HEK293 (cell line): ENCODE data around the gene CD40.
A peak's percentile ranks its signal among the peaks of the same experiment; 100 is the strongest.

Experiments
- BCL6B ChIP-seq: fragments of 450-650 bp; formaldehyde crosslinking; IDR thresholded peaks from 2 replicates; pipeline ENCODE4 v1.5.1; 2017; ENCODE audit warnings: missing biosample characterization, missing genetic modification characterization
- EGR2 ChIP-seq: fragments of 450-650 bp; formaldehyde crosslinking; IDR thresholded peaks from 2 replicates; pipeline ENCODE4 v1.5.1; 2016; ENCODE audit warnings: low read depth, missing biosample characterization, missing genetic modification characterization
- KLF8 ChIP-seq: fragments of 450-650 bp; formaldehyde crosslinking; IDR thresholded peaks from 2 replicates; pipeline ENCODE4 v1.5.1; 2016; ENCODE audit warnings: missing biosample characterization, missing genetic modification characterization
- OVOL3 ChIP-seq: fragments of 450-650 bp; formaldehyde crosslinking; IDR thresholded peaks from 2 replicates; pipeline ENCODE4 v1.5.1; 2016; ENCODE audit warnings: missing biosample characterization, missing genetic modification characterization
- SCRT1 ChIP-seq: fragments of 450-650 bp; formaldehyde crosslinking; IDR thresholded peaks from 2 replicates; pipeline ENCODE4 v1.5.1; 2016; ENCODE audit warnings: missing biosample characterization, missing genetic modification characterization, borderline replicate concordance
- SP3 ChIP-seq: fragments of 450-650 bp; formaldehyde crosslinking; IDR thresholded peaks from 2 replicates; pipeline ENCODE4 v1.5.1; 2016; ENCODE audit warnings: missing biosample characterization, missing genetic modification characterization
- ZBTB1 ChIP-seq: fragments of 450-650 bp; formaldehyde crosslinking; IDR thresholded peaks from 2 replicates; pipeline ENCODE4 v1.5.1; 2016; ENCODE audit warnings: missing biosample characterization, missing genetic modification characterization
- ZBTB7A ChIP-seq: fragments of 450-650 bp; formaldehyde crosslinking; IDR thresholded peaks from 2 replicates; pipeline ENCODE4 v1.5.1; 2016; ENCODE audit warnings: low read depth, missing biosample characterization, missing genetic modification characterization
- ZEB2 ChIP-seq: fragments of 450-650 bp; formaldehyde crosslinking; IDR thresholded peaks from 2 replicates; pipeline ENCODE4 v1.5.1; 2016; ENCODE audit warnings: missing biosample characterization, missing genetic modification characterization
- ZNF138 ChIP-seq: fragments of 450-650 bp; formaldehyde crosslinking; IDR thresholded peaks from 2 replicates; pipeline ENCODE4 v1.5.1; 2016; ENCODE audit warnings: missing biosample characterization, missing genetic modification characterization, borderline replicate concordance
- ZNF24 ChIP-seq: fragments of 450-650 bp; formaldehyde crosslinking; IDR thresholded peaks from 2 replicates; pipeline ENCODE4 v1.5.1; 2016; ENCODE audit warnings: missing biosample characterization, missing genetic modification characterization
- ZNF248 ChIP-seq: fragments of 450-650 bp; formaldehyde crosslinking; IDR thresholded peaks from 2 replicates; pipeline ENCODE4 v1.5.1; 2017; ENCODE audit warnings: missing biosample characterization, missing genetic modification characterization
- ZNF324 ChIP-seq: fragments of 450-650 bp; formaldehyde crosslinking; IDR thresholded peaks from 2 replicates; pipeline ENCODE4 v1.5.1; 2016; ENCODE audit warnings: missing biosample characterization, missing genetic modification characterization
- ZNF394 ChIP-seq: fragments of 450-650 bp; formaldehyde crosslinking; IDR thresholded peaks from 2 replicates; pipeline ENCODE4 v1.5.1; 2016; ENCODE audit warnings: missing biosample characterization, missing genetic modification characterization, mild to moderate bottlenecking, moderate library complexity, borderline replicate concordance
- ZNF404 ChIP-seq: fragments of 450-650 bp; formaldehyde crosslinking; IDR thresholded peaks from 2 replicates; pipeline ENCODE4 v1.5.1; 2017; ENCODE audit warnings: missing biosample characterization, missing genetic modification characterization
- ZNF473 ChIP-seq: fragments of 450-650 bp; formaldehyde crosslinking; IDR thresholded peaks from 2 replicates; pipeline ENCODE4 v1.5.1; 2017; ENCODE audit warnings: missing biosample characterization, missing genetic modification characterization
- ZNF501 ChIP-seq: fragments of 450-650 bp; formaldehyde crosslinking; IDR thresholded peaks from 2 replicates; pipeline ENCODE4 v1.5.1; 2016; ENCODE audit warnings: missing biosample characterization, missing genetic modification characterization
- ZNF585B ChIP-seq: fragments of 450-650 bp; formaldehyde crosslinking; IDR thresholded peaks from 2 replicates; pipeline ENCODE4 v1.5.1; 2016; ENCODE audit warnings: missing biosample characterization, missing genetic modification characterization
- ZNF600 ChIP-seq: fragments of 450-650 bp; formaldehyde crosslinking; IDR thresholded peaks from 2 replicates; pipeline ENCODE4 v1.5.1; 2016; ENCODE audit warnings: missing biosample characterization, missing genetic modification characterization
- ZNF610 ChIP-seq: fragments of 450-650 bp; formaldehyde crosslinking; IDR thresholded peaks from 2 replicates; pipeline ENCODE4 v1.5.1; 2016; ENCODE audit warnings: missing biosample characterization, missing genetic modification characterization, borderline replicate concordance
- ZNF654 ChIP-seq: fragments of 450-650 bp; formaldehyde crosslinking; IDR thresholded peaks from 2 replicates; pipeline ENCODE4 v1.5.1; 2016; ENCODE audit warnings: low read depth, missing biosample characterization, missing genetic modification characterization
- ZNF830 ChIP-seq: fragments of 450-650 bp; IDR thresholded peaks from 2 replicates; pipeline ENCODE4 v1.5.0; 2018; ENCODE audit warnings: missing biosample characterization, missing genetic modification characterization, low read depth, mild to moderate bottlenecking, moderate library complexity
- ZSCAN16 ChIP-seq: fragments of 450-650 bp; formaldehyde crosslinking; IDR thresholded peaks from 2 replicates; pipeline ENCODE4 v1.5.1; 2016; ENCODE audit warnings: missing biosample characterization, missing genetic modification characterization
- ZSCAN30 ChIP-seq: fragments of 450-650 bp; IDR thresholded peaks from 2 replicates; pipeline ENCODE4 v1.5.1; 2018; ENCODE audit warnings: missing biosample characterization, mild to moderate bottlenecking, missing genetic modification characterization, moderate library complexity
- TF ChIP-seq, protein P1 (sequence below): fragments of 450-650 bp; formaldehyde crosslinking; IDR thresholded peaks from 2 replicates; pipeline ENCODE4 v1.5.1; 2017; ENCODE audit warnings: missing biosample characterization, missing genetic modification characterization
- TF ChIP-seq, protein P2 (sequence below): IDR thresholded peaks from 2 replicates; pipeline ENCODE4 v1.6.1; 2011; ENCODE audit warnings: mild to moderate bottlenecking, low read depth, low read length, borderline replicate concordance
- TF ChIP-seq, protein P3 (sequence below): fragments of 450-650 bp; formaldehyde crosslinking; IDR thresholded peaks from 2 replicates; pipeline ENCODE4 v1.5.0; 2017; ENCODE audit warnings: missing biosample characterization, missing genetic modification characterization, borderline replicate concordance
- TF ChIP-seq, protein P4 (sequence below): fragments of 450-650 bp; formaldehyde crosslinking; IDR thresholded peaks from 2 replicates; pipeline ENCODE4 v1.5.1; 2016; ENCODE audit warnings: missing biosample characterization, missing genetic modification characterization
- TF ChIP-seq, protein P5 (sequence below): fragments of 450-650 bp; IDR thresholded peaks from 2 replicates; pipeline ENCODE4 v1.5.1; 2018; ENCODE audit warnings: missing biosample characterization, missing genetic modification characterization

CD40 gene

DNA sequence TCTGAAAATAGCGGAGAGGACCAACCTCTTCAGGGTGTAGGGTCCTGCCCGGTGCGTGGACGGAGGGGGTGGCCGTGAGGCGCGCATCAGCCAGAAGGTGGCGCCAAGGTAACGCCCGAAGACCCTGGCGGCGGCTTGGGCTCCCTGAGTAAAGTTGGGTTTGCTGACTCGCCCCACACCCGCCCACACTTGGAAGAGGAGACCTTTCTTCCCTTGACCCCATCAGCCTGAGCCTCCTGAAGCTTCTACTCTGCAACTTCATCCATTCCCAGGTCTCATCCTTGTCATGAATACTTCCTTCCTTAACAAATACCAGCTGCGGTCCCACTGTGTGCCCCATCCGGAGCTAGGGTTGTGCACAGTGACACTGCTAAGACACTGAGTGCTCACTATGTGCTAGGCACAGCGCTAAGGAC is 14.6 kb downstream of the CD40 start (continued):
- TF ChIP-seq SCRT1 (tag by site-specific recombination) (no peak), ZSCAN30 (tag by site-specific recombination) (0 out of 2 replicates have a peak, but pooled peaks have one; percentile 16), BCL6B (no peak), ZNF404 (tag by site-specific recombination) (no peak), ZEB2 (tag by site-specific recombination) (no peak), ZBTB7A (tag by site-specific recombination) (no peak), KLF8 (tag by site-specific recombination) (no peak), ZNF600 (tag by site-specific recombination) (no peak), ZNF248 (tag by site-specific recombination) (no peak), ZNF654 (tag by site-specific recombination) (peak; percentile 96), ZNF473 (tag by site-specific recombination) (no peak), ZNF138 (tag by site-specific recombination) (no peak), ZNF830 (tag by site-specific recombination) (no peak), ZNF585B (tag by site-specific recombination) (no peak), ZNF24 (tag by site-specific recombination) (no peak), ZBTB1 (tag by site-specific recombination) (no peak), SP3 (peak; percentile 19; the same call in 1 of the 2 replicates), ZNF324 (tag by site-specific recombination) (no peak), ZNF394 (tag by site-specific recombination) (no peak), ZNF610 (tag by site-specific recombination) (no peak), ZSCAN16 (tag by site-specific recombination) (no peak), OVOL3 (tag by site-specific recombination) (no peak), EGR2 (tag by site-specific recombination) (peak; percentile 80), ZNF501 (tag by site-specific recombination) (no peak)
- TF ChIP-seq, protein P1, sequence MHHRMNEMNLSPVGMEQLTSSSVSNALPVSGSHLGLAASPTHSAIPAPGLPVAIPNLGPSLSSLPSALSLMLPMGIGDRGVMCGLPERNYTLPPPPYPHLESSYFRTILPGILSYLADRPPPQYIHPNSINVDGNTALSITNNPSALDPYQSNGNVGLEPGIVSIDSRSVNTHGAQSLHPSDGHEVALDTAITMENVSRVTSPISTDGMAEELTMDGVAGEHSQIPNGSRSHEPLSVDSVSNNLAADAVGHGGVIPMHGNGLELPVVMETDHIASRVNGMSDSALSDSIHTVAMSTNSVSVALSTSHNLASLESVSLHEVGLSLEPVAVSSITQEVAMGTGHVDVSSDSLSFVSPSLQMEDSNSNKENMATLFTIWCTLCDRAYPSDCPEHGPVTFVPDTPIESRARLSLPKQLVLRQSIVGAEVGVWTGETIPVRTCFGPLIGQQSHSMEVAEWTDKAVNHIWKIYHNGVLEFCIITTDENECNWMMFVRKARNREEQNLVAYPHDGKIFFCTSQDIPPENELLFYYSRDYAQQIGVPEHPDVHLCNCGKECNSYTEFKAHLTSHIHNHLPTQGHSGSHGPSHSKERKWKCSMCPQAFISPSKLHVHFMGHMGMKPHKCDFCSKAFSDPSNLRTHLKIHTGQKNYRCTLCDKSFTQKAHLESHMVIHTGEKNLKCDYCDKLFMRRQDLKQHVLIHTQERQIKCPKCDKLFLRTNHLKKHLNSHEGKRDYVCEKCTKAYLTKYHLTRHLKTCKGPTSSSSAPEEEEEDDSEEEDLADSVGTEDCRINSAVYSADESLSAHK (tag by site-specific recombination) = no peak
- TF ChIP-seq, protein P2, sequence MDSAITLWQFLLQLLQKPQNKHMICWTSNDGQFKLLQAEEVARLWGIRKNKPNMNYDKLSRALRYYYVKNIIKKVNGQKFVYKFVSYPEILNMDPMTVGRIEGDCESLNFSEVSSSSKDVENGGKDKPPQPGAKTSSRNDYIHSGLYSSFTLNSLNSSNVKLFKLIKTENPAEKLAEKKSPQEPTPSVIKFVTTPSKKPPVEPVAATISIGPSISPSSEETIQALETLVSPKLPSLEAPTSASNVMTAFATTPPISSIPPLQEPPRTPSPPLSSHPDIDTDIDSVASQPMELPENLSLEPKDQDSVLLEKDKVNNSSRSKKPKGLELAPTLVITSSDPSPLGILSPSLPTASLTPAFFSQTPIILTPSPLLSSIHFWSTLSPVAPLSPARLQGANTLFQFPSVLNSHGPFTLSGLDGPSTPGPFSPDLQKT = no peak
- TF ChIP-seq, protein P3, sequence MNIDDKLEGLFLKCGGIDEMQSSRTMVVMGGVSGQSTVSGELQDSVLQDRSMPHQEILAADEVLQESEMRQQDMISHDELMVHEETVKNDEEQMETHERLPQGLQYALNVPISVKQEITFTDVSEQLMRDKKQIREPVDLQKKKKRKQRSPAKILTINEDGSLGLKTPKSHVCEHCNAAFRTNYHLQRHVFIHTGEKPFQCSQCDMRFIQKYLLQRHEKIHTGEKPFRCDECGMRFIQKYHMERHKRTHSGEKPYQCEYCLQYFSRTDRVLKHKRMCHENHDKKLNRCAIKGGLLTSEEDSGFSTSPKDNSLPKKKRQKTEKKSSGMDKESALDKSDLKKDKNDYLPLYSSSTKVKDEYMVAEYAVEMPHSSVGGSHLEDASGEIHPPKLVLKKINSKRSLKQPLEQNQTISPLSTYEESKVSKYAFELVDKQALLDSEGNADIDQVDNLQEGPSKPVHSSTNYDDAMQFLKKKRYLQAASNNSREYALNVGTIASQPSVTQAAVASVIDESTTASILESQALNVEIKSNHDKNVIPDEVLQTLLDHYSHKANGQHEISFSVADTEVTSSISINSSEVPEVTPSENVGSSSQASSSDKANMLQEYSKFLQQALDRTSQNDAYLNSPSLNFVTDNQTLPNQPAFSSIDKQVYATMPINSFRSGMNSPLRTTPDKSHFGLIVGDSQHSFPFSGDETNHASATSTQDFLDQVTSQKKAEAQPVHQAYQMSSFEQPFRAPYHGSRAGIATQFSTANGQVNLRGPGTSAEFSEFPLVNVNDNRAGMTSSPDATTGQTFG (tag by site-specific recombination) = no peak
- TF ChIP-seq, protein P4, sequence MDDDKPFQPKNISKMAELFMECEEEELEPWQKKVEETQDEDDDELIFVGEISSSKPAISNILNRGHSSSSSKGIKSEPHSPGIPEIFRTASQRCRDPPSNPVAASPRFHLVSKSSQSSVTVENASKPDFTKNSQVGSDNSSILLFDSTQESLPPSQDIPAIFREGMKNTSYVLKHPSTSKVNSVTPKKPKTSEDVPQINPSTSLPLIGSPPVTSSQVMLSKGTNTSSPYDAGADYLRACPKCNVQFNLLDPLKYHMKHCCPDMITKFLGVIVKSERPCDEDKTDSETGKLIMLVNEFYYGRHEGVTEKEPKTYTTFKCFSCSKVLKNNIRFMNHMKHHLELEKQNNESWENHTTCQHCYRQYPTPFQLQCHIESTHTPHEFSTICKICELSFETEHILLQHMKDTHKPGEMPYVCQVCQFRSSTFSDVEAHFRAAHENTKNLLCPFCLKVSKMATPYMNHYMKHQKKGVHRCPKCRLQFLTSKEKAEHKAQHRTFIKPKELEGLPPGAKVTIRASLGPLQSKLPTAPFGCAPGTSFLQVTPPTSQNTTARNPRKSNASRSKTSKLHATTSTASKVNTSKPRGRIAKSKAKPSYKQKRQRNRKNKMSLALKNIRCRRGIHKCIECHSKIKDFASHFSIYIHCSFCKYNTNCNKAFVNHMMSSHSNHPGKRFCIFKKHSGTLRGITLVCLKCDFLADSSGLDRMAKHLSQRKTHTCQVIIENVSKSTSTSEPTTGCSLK (tag by site-specific recombination) = no peak
- TF ChIP-seq, protein P5, sequence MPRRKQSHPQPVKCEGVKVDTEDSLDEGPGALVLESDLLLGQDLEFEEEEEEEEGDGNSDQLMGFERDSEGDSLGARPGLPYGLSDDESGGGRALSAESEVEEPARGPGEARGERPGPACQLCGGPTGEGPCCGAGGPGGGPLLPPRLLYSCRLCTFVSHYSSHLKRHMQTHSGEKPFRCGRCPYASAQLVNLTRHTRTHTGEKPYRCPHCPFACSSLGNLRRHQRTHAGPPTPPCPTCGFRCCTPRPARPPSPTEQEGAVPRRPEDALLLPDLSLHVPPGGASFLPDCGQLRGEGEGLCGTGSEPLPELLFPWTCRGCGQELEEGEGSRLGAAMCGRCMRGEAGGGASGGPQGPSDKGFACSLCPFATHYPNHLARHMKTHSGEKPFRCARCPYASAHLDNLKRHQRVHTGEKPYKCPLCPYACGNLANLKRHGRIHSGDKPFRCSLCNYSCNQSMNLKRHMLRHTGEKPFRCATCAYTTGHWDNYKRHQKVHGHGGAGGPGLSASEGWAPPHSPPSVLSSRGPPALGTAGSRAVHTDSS = no peak
